Measurements from ENCODE around the gene RUNX2. TPM values are rescaled to one million over a fixed set of nuclear protein-coding genes. Genes with fewer than 3 reads are reported as not detected.

The RUNX2 gene
- total and polyA plus RNA-seq, 2 of the 8 experiments (the other 6 are each of a cell fraction or from before 2014, with no cell fraction given): 0.26 to 1.2 TPM

- H2AK5ac ChIP-seq (ENCODE audit: low read depth, low read length): no peak overlapping the region
- no peak overlapping the region for H2BK5ac ChIP-seq (ENCODE audit: low read depth, low read length)
- no peak overlapping the region for H3K56ac ChIP-seq (replicated peaks; ENCODE audit: insufficient read length, low read depth, low read length)
- H3K36me3 ChIP-seq (ENCODE audit: control insufficient read depth in 2 of 4, insufficient read depth in 4 of 4, low read length in 3 of 4): no peaks in the 10 kb centered on the region
- no peaks in the 10 kb centered on the region for H4K20me1 ChIP-seq (replicated peaks in 1 of 2; ENCODE audit: control insufficient read depth in 1 of 2, insufficient read depth in 2 of 2, low read length in 2 of 2)
- DNase-seq (ENCODE audit: low read depth in 1 of 2, low spot score in 2 of 2) (no peak), FAIRE-seq (no peak)
- no peaks in the 10 kb centered on the region for H3K79me1 ChIP-seq (ENCODE audit: low read depth, low read length)
- no peak overlapping the region for H2AFZ ChIP-seq (ENCODE audit: low read length)
- 77% methylated on average over 5 of the region's 5 CpGs; no CpG with 5 or more reads in 1 of the 2 experiments for WGBS, 2 experiments (ENCODE audit: extremely low coverage in 1 of 2, insufficient coverage in 1 of 2, insufficient read length in 1 of 2, insufficient replicate concordance in 2 of 2, low coverage in 1 of 2, low lambda C conversion rate in 2 of 2, missing lambda C conversion rate in 1 of 2)
- H2BK120ac ChIP-seq (replicated peaks; ENCODE audit: low read depth, low read length): no peak overlapping the region
- no peak overlapping the region for H3K4ac ChIP-seq (replicated peaks; ENCODE audit: insufficient read length, low read depth, low read length)
- no peak overlapping the region for H3K23ac ChIP-seq (ENCODE audit: insufficient read length)
- peaks cover 7% of the 10 kb centered on the region; the same call in 1 of the 2 replicates for H3K23me2 ChIP-seq (ENCODE audit: low read depth, low read length)
- H3K27me3 ChIP-seq (replicated peaks in 1 of 4; ENCODE audit: control insufficient read depth in 3 of 4, extremely low read depth in 1 of 4, insufficient read depth in 3 of 4, low read length in 3 of 4): peaks cover 15 to 25% (median 20%) of the 10 kb centered on the region in 4 experiments
- H3K4me1 ChIP-seq (replicated peaks in 1 of 4; ENCODE audit: control insufficient read depth in 3 of 4, insufficient read depth in 4 of 4, low read length in 3 of 4): no peaks in the 10 kb centered on the region
- no peak overlapping the region for H3K27ac ChIP-seq (ENCODE audit: low read depth, low read length)
- no peaks in the 10 kb centered on the region for H3K9me3 ChIP-seq (ENCODE audit: insufficient read depth in 2 of 2, low read depth in 1 of 2, low read length in 1 of 2)
- no peak overlapping the region for H3K18ac ChIP-seq (ENCODE audit: extremely low read depth, low read length)
- no peak overlapping the region for H3K4me3 ChIP-seq (ENCODE audit: extremely low read depth in 1 of 4, insufficient read depth in 2 of 4, low read depth in 3 of 4, low read length in 4 of 4)
- H3K14ac ChIP-seq (ENCODE audit: insufficient read length): no peak overlapping the region
- H4K8ac ChIP-seq (ENCODE audit: extremely low read depth, insufficient read depth, low read length): no peak overlapping the region
- CTCF ChIA-PET (ENCODE audit: partially characterized antibody): no interaction called here
- no peak overlapping the region for H2BK20ac ChIP-seq (ENCODE audit: low read length)
- H3K4me2 ChIP-seq (ENCODE audit: insufficient read depth in 1 of 2, low read depth in 2 of 2, low read length in 2 of 2): no peak overlapping the region
- no peak overlapping the region for H4K5ac ChIP-seq (ENCODE audit: insufficient read length, low read depth, low read length)
- no peak overlapping the region for H2BK15ac ChIP-seq (ENCODE audit: low read length)
- H3K9ac ChIP-seq (replicated peaks in 1 of 4; ENCODE audit: extremely low read depth in 1 of 4, low read depth in 3 of 4, low read length in 3 of 4): no peak overlapping the region
- H3K79me2 ChIP-seq (ENCODE audit: control insufficient read depth in 1 of 2, insufficient read depth in 2 of 2, low read length in 2 of 2): no peaks in the 10 kb centered on the region
- no peak overlapping the region for H4K91ac ChIP-seq (replicated peaks; ENCODE audit: insufficient read length, low read length)
- POLR2A ChIA-PET (ENCODE audit: partially characterized antibody): interaction anchor here (1.0 to 1.6 kb wide), 2 partner anchors 9 to 20 kb away, joined by 3 to 4 read pairs; no protein-coding TSS in a partner anchor
- no peak overlapping the region; the same call in 1 of the 2 replicates for H2BK12ac ChIP-seq (ENCODE audit: low read depth, low read length)
- TF ChIP-seq GTF2F1 (IDR thresholded peaks at IDR 0.05; ENCODE audit: borderline replicate concordance, low read depth, low read length): no peak
- TF ChIP-seq JUND (IDR thresholded peaks at IDR 0.05; ENCODE audit: low read length): no peak
- TF ChIP-seq SIN3A (conservative IDR thresholded peaks at IDR 0.05 in 1 of 2, IDR thresholded peaks at IDR 0.05 in 1 of 2; ENCODE audit: low read depth in 1 of 2, low read length in 2 of 2): no peak
- TF ChIP-seq, protein P1, sequence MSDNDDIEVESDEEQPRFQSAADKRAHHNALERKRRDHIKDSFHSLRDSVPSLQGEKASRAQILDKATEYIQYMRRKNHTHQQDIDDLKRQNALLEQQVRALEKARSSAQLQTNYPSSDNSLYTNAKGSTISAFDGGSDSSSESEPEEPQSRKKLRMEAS (IDR thresholded peaks at IDR 0.05): no peak
- no peak for TF ChIP-seq CREB1 (IDR thresholded peaks at IDR 0.05)
- no peak for TF ChIP-seq NRF1 (IDR thresholded peaks at IDR 0.05; ENCODE audit: low read depth, low read length)
- no peak for TF ChIP-seq ASH2L (IDR thresholded peaks at IDR 0.05; ENCODE audit: low read length)
- no peak for TF ChIP-seq ATF2 (IDR thresholded peaks at IDR 0.05; ENCODE audit: low read length)
- TF ChIP-seq, protein P2, sequence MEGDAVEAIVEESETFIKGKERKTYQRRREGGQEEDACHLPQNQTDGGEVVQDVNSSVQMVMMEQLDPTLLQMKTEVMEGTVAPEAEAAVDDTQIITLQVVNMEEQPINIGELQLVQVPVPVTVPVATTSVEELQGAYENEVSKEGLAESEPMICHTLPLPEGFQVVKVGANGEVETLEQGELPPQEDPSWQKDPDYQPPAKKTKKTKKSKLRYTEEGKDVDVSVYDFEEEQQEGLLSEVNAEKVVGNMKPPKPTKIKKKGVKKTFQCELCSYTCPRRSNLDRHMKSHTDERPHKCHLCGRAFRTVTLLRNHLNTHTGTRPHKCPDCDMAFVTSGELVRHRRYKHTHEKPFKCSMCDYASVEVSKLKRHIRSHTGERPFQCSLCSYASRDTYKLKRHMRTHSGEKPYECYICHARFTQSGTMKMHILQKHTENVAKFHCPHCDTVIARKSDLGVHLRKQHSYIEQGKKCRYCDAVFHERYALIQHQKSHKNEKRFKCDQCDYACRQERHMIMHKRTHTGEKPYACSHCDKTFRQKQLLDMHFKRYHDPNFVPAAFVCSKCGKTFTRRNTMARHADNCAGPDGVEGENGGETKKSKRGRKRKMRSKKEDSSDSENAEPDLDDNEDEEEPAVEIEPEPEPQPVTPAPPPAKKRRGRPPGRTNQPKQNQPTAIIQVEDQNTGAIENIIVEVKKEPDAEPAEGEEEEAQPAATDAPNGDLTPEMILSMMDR (IDR thresholded peaks at IDR 0.05; ENCODE audit: control extremely low read depth in 1 of 3, insufficient read depth in 1 of 3, low read depth in 1 of 3, low read length in 3 of 3): no peak
- no peak for TF ChIP-seq CBX8 (IDR thresholded peaks at IDR 0.05; ENCODE audit: borderline replicate concordance, low read depth, low read length)
Observed at GRCh38 chr6:45658958-45659357, 330.8 kb downstream of the RUNX2 start.

All from H1 (cell line).